ENCODE measurements around the gene SMIM3. TPM values are rescaled to one million over a fixed set of nuclear protein-coding genes. Genes with fewer than 3 reads are reported as not detected.

Gene SMIM3
- total RNA-seq, 1 experiment from 2014 or later: 15.6 TPM

- no peaks in the 10 kb centered on the region for H3K9me3 ChIP-seq (ENCODE audit: low read length)
- H3K27ac ChIP-seq (ENCODE audit: low read length): no peak overlapping the region
- no peak for DNase-seq
- peaks cover 14% of the 10 kb centered on the region for H3K4me1 ChIP-seq (ENCODE audit: insufficient read depth, low read length)
- H3F3A ChIP-seq (ENCODE audit: low read length, unreplicated experiment): peaks cover 7% of the 10 kb centered on the region
- BruUV-seq (replicated peaks): no TSS peak
- no peaks in the 10 kb centered on the region for H4K20me1 ChIP-seq (ENCODE audit: low read length)
- ATAC-seq: no peak
- no peak for TF ChIP-seq CTCF (conservative IDR thresholded peaks at IDR 0.05; ENCODE audit: low read depth, low read length)
- no peak for TF ChIP-seq EZH2phosphoT487 (IDR thresholded peaks at IDR 0.05; ENCODE audit: borderline replicate concordance, low read length)
- TF ChIP-seq EZH2 (IDR thresholded peaks at IDR 0.05; ENCODE audit: low read length, unreplicated experiment): no peak
- H2AFZ ChIP-seq (ENCODE audit: low read length): no peak overlapping the region
- peaks cover 10% of the 10 kb centered on the region for H3K79me2 ChIP-seq (ENCODE audit: low read length)
- H3K36me3 ChIP-seq (ENCODE audit: low read depth, low read length): no peaks in the 10 kb centered on the region
- CTCF ChIA-PET: no interaction called here
- intact Hi-C loops (cut with micrococcal nuclease): no loop called here
- POLR2A ChIA-PET (ENCODE audit: unreplicated experiment): no interaction called here
- H3K27me3 ChIP-seq (ENCODE audit: low read length): no peaks in the 10 kb centered on the region
- no peaks in the 10 kb centered on the region for H3K9me2 ChIP-seq (replicated peaks; ENCODE audit: low read length)
- H3K4me3 ChIP-seq (ENCODE audit: low read length): no peak overlapping the region
- no peak overlapping the region for H3K4me2 ChIP-seq (ENCODE audit: low read length)
- no peak overlapping the region for H3K9ac ChIP-seq (ENCODE audit: low read length)
These were observed 16.4 kb downstream of the SMIM3 start for GRCh38 chr5:150794927-150795326.

GRCh38 chr5:150797384-150797783, 18.8 kb downstream of the SMIM3 start:
- DNase-seq: no peak
- Histone ChIP-seq H3K4me3 (ENCODE audit: low read length) (no peak overlapping the region), H3K79me2 (ENCODE audit: low read length) (no peaks in the 10 kb centered on the region), H3K9me2 (replicated peaks; ENCODE audit: low read length) (no peaks in the 10 kb centered on the region), H3K9ac (ENCODE audit: low read length) (no peak overlapping the region), H3K9me3 (ENCODE audit: low read length) (no peaks in the 10 kb centered on the region), H3K4me2 (ENCODE audit: low read length) (no peak overlapping the region), H3K4me1 (ENCODE audit: insufficient read depth, low read length) (no peaks in the 10 kb centered on the region), H4K20me1 (ENCODE audit: low read length) (no peaks in the 10 kb centered on the region), H3F3A (ENCODE audit: low read length, unreplicated experiment) (no peaks in the 10 kb centered on the region), H3K27me3 (ENCODE audit: low read length) (no peaks in the 10 kb centered on the region), H3K27ac (ENCODE audit: low read length) (no peak overlapping the region), H2AFZ (ENCODE audit: low read length) (no peak overlapping the region), H3K36me3 (ENCODE audit: low read depth, low read length) (no peaks in the 10 kb centered on the region)
- no peak for ATAC-seq
- no peak for TF ChIP-seq EZH2phosphoT487 (IDR thresholded peaks at IDR 0.05; ENCODE audit: borderline replicate concordance, low read length)
- TF ChIP-seq EZH2 (IDR thresholded peaks at IDR 0.05; ENCODE audit: low read length, unreplicated experiment): no peak
- no peak for TF ChIP-seq CTCF (conservative IDR thresholded peaks at IDR 0.05; ENCODE audit: low read depth, low read length)
- ChIA-PET CTCF (no interaction called here), POLR2A (ENCODE audit: unreplicated experiment) (no interaction called here)
- no TSS peak for BruUV-seq (replicated peaks)
- intact Hi-C loops (cut with micrococcal nuclease): no loop called here

GRCh38 chr5:150801117-150801927, 22.8 kb downstream of the SMIM3 start:
- no peaks in the 10 kb centered on the region for H3K9me3 ChIP-seq (ENCODE audit: low read length)
- H3K27ac ChIP-seq (ENCODE audit: low read length): no peak overlapping the region
- no TSS peak for BruUV-seq (replicated peaks)
- ATAC-seq: peak; percentile 93
- H2AFZ ChIP-seq (ENCODE audit: low read length): peak overlapping the region; percentile 95
- peak; percentile 82 for DNase-seq
- H3K27me3 ChIP-seq (ENCODE audit: low read length): no peaks in the 10 kb centered on the region
- no peaks in the 10 kb centered on the region for H4K20me1 ChIP-seq (ENCODE audit: low read length)
- no peaks in the 10 kb centered on the region for H3K79me2 ChIP-seq (ENCODE audit: low read length)
- ChIA-PET CTCF (interaction anchor here (0.6 to 2.4 kb wide), 7 partner anchors 12 to 642 kb away, joined by 3 to 16 read pairs (median 6); partner anchors contain the start of genes IRGM and SMIM3), POLR2A (ENCODE audit: unreplicated experiment) (no interaction called here)
- intact Hi-C loops (cut with micrococcal nuclease): loop anchor here (1.0 to 2.0 kb wide), 5 partner anchors 43 to 363 kb away; partner anchors contain the start of gene DCTN4
- H3K4me3 ChIP-seq (ENCODE audit: low read length): peak overlapping the region; percentile 62
- H3F3A ChIP-seq (ENCODE audit: low read length, unreplicated experiment): no peaks in the 10 kb centered on the region
- no peaks in the 10 kb centered on the region for H3K4me1 ChIP-seq (ENCODE audit: insufficient read depth, low read length)
- H3K9ac ChIP-seq (ENCODE audit: low read length): peak overlapping the region; percentile 7; the same call in 1 of the 2 replicates
- peak overlapping the region; percentile 78 for H3K4me2 ChIP-seq (ENCODE audit: low read length)
- 0 out of 2 replicates have a peak, but pooled peaks cover 3% of the 10 kb centered on the region for H3K36me3 ChIP-seq (ENCODE audit: low read depth, low read length)
- TF ChIP-seq CTCF (conservative IDR thresholded peaks at IDR 0.05; ENCODE audit: low read depth, low read length) (peak; percentile 67), EZH2phosphoT487 (IDR thresholded peaks at IDR 0.05; ENCODE audit: borderline replicate concordance, low read length) (no peak), EZH2 (IDR thresholded peaks at IDR 0.05; ENCODE audit: low read length, unreplicated experiment) (no peak)
- H3K9me2 ChIP-seq (replicated peaks; ENCODE audit: low read length): no peaks in the 10 kb centered on the region
